ENCODE results near the gene OR1K1. TPM values are rescaled to one million over a fixed set of nuclear protein-coding genes. Genes with fewer than 3 reads are reported as not detected.

The OR1K1 gene
- polyA plus RNA-seq, 2 of the 4 experiments (the other 2 are of a cell fraction) = not detected

DNA sequence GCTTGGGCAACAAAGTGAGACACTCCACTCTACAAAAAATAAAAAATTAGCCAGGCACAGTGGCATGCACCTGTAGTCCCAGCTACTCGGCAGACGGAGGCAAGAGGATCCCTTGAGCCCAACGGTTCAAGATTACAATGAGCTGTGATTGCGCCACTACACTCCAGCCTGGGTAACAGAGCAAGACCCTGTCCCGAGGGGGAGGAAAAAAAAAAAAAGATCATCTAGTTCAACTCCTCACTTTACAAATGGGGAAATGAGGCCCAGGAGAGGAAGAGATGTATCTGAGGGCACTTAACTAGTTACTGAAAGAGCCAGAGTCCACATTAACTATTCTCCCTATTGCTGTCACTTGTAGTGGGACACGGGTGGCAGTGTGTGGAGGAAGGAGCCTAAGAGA, 14.6 kb downstream of the OR1K1 start:
- FAIRE-seq (no peak), ATAC-seq (no peak), DNase-seq (ENCODE audit: low read depth in 1 of 2, low spot score in 1 of 2) (no peak)
- no peaks in the 10 kb centered on the region for H3K9me3 ChIP-seq
- H3K4me3 ChIP-seq = no peak overlapping the region
- peaks cover 11% of the 10 kb centered on the region; the same call in 2 of the 3 replicates for H3K4me1 ChIP-seq
- POLR2A ChIA-PET = no interaction called here
- CTCF ChIA-PET = interaction anchor here (1.1 to 9.8 kb wide), 3 partner anchors 350 to 691 kb away, joined by 3 to 108 read pairs (median 6); no protein-coding TSS in a partner anchor
- WGBS (ENCODE audit: missing lambda C conversion rate) = 75% methylated on average over 6 of the region's 6 CpGs
- no peak overlapping the region for H3K4me2 ChIP-seq
- TF ChIP-seq, protein P1, sequence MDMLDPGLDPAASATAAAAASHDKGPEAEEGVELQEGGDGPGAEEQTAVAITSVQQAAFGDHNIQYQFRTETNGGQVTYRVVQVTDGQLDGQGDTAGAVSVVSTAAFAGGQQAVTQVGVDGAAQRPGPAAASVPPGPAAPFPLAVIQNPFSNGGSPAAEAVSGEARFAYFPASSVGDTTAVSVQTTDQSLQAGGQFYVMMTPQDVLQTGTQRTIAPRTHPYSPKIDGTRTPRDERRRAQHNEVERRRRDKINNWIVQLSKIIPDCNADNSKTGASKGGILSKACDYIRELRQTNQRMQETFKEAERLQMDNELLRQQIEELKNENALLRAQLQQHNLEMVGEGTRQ (IDR thresholded peaks at IDR 0.05) = no peak
- TF ChIP-seq HOXB13 (CRISPR knock-in tag; IDR thresholded peaks at IDR 0.05; ENCODE audit: low read depth) = no peak
- TF ChIP-seq HDAC2 (IDR thresholded peaks at IDR 0.05) = no peak
- no peak for TF ChIP-seq MAZ (IDR thresholded peaks at IDR 0.05; ENCODE audit: borderline replicate concordance, low read depth, low read length)
- TF ChIP-seq NPAS2 (CRISPR knock-in tag; IDR thresholded peaks at IDR 0.05; ENCODE audit: borderline replicate concordance) = no peak
- TF ChIP-seq KDM1A (IDR thresholded peaks at IDR 0.05; ENCODE audit: low read depth) = no peak
- no peak for TF ChIP-seq MYC (IDR thresholded peaks at IDR 0.05; ENCODE audit: borderline replicate concordance, low read length)
- no peak for TF ChIP-seq FOXS1 (CRISPR knock-in tag; IDR thresholded peaks at IDR 0.05)
- TF ChIP-seq, protein P2, sequence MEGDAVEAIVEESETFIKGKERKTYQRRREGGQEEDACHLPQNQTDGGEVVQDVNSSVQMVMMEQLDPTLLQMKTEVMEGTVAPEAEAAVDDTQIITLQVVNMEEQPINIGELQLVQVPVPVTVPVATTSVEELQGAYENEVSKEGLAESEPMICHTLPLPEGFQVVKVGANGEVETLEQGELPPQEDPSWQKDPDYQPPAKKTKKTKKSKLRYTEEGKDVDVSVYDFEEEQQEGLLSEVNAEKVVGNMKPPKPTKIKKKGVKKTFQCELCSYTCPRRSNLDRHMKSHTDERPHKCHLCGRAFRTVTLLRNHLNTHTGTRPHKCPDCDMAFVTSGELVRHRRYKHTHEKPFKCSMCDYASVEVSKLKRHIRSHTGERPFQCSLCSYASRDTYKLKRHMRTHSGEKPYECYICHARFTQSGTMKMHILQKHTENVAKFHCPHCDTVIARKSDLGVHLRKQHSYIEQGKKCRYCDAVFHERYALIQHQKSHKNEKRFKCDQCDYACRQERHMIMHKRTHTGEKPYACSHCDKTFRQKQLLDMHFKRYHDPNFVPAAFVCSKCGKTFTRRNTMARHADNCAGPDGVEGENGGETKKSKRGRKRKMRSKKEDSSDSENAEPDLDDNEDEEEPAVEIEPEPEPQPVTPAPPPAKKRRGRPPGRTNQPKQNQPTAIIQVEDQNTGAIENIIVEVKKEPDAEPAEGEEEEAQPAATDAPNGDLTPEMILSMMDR (IDR thresholded peaks at IDR 0.05) = no peak
- TF ChIP-seq, protein P3, sequence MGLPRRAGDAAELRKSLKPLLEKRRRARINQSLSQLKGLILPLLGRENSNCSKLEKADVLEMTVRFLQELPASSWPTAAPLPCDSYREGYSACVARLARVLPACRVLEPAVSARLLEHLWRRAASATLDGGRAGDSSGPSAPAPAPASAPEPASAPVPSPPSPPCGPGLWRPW (IDR thresholded peaks at IDR 0.05) = no peak
- no peak for TF ChIP-seq POLR2A (IDR thresholded peaks at IDR 0.05; ENCODE audit: low read length)
- H3K27ac ChIP-seq = no peak overlapping the region

DNA sequence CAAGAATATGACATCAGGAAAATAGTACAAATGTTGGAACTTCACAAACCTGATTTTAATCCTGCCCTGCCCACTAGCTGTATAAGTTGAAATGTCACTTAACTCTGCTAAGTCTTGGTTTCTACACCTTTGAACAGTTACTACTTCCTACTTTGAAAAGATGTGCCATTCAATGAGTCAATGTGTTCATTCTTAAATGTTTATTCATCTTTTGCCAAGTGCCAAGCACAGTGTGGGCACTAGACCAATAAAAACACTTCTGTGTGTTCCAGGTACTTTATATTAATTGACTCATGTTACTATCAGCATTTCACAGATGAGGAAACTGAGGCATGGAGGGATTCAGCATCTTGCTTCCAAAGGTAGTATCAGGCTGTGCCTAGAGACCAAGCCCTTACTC, 15.6 kb downstream of the OR1K1 start:
- TF ChIP-seq CBX8 (IDR thresholded peaks at IDR 0.05) = no peak
- TF ChIP-seq NR3C1 (IDR thresholded peaks at IDR 0.05) = no peak
- no peak for TF ChIP-seq BHLHE40 (IDR thresholded peaks at IDR 0.05; ENCODE audit: low read depth, low read length)
- TF ChIP-seq NFE2L2 (conservative IDR thresholded peaks at IDR 0.05; ENCODE audit: low read length) = no peak
- TF ChIP-seq EHF (CRISPR knock-in tag; IDR thresholded peaks at IDR 0.05) = no peak
- TF ChIP-seq HOXA7 (CRISPR knock-in tag; IDR thresholded peaks at IDR 0.05) = no peak
- TF ChIP-seq RCOR1 (IDR thresholded peaks at IDR 0.05; ENCODE audit: low read depth, low read length) = no peak
- TF ChIP-seq, protein P4, sequence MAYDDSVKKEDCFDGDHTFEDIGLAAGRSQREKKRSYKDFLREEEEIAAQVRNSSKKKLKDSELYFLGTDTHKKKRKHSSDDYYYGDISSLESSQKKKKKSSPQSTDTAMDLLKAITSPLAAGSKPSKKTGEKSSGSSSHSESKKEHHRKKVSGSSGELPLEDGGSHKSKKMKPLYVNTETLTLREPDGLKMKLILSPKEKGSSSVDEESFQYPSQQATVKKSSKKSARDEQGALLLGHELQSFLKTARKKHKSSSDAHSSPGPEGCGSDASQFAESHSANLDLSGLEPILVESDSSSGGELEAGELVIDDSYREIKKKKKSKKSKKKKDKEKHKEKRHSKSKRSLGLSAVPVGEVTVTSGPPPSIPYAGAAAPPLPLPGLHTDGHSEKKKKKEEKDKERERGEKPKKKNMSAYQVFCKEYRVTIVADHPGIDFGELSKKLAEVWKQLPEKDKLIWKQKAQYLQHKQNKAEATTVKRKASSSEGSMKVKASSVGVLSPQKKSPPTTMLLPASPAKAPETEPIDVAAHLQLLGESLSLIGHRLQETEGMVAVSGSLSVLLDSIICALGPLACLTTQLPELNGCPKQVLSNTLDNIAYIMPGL (CRISPR knock-in tag; IDR thresholded peaks at IDR 0.05; ENCODE audit: borderline replicate concordance) = no peak
- no peak for TF ChIP-seq TFCP2L1 (CRISPR knock-in tag; IDR thresholded peaks at IDR 0.05)
- no peak for TF ChIP-seq KDM1A (IDR thresholded peaks at IDR 0.05; ENCODE audit: low read depth)
- ChIA-PET POLR2A (no interaction called here), CTCF (interaction anchor here (1.1 to 9.8 kb wide), 5 partner anchors 8 to 720 kb away, joined by 3 to 108 read pairs (median 5); no protein-coding TSS in a partner anchor)
- H3K9me3 ChIP-seq = no peaks in the 10 kb centered on the region
- FAIRE-seq = no peak
- no peak overlapping the region for H3K27ac ChIP-seq
- ATAC-seq = no peak
- H3K4me2 ChIP-seq = no peak overlapping the region
- DNase-seq (ENCODE audit: low read depth in 1 of 2, low spot score in 1 of 2) = no peak
- peaks cover 19% of the 10 kb centered on the region; the same call in 2 of the 3 replicates for H3K4me1 ChIP-seq
- H3K4me3 ChIP-seq = no peak overlapping the region

All from A549 (cell line).